NCI-H2107 treated with DMSO at 0.1 percent for 48 hours (cell line): ENCODE data around the gene MRNIP.
"Not testable (repeated sequence)": the region's sequence is repeated elsewhere in the genome, so short reads cannot be mapped to it uniquely, and the experiment has no call there.

ENCODE experiments used
- DNase-seq: peaks from one replicate; lab custom pipeline; 2025; ENCODE audit not compliant: unreplicated experiment; lab: John Stamatoyannopoulos, UW

Gene MRNIP

DNA sequence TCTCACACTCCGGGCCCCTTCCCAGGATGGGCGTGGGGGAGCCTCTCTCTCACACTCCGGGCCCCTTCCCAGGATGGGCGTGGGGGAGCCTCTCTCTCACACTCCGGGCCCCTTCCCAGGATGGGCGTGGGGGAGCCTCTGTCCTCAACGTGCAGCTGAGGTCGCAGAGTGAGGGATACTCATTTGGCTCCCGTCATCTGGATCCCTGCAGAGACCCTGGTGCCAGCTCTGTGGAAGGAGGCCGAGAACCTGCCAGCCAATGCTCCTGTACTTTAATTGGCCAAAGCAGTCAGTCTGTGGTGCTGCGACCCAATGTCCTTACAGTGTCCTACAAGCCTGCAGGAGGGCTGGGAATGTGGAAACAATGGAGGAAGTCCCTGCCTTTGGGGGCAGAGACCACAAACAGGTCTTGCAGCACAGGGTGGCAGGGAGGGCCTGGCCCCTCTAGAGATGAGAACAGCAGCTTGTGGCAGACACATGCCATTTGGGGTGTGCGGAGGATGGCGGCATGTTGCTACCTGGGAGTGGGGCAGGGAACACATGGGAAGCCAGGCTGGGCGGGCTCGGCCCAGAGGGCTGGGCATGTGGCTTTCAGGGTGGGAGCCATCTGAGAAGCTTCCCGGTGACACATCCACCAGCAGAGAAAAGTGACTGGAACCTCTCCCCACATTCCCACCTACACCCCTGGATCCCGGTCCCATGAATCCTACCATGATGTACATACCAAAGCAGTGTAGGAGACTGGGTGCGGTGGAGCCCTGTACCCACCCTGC lies 13.6 kb upstream of the MRNIP start:
- DNase-seq, result no peak

DNA sequence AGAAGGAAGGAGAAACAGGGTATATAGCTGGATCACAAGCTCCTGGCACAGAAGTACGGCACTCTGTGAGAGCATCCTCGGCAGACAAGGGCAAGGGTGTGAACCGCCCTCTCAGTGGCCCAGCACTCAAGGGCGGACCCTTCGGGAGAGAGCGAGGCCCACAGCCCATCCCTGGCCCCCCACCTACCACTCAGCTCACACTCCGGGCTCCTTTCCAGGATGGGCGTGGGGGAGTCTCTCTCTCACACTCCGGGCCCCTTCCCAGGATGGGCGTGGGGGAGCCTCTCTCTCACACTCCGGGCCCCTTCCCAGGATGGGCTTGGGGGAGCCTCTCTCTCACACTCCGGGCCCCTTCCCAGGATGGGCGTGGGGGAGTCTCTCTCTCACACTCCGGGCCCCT lies 12.9 kb upstream of the MRNIP start:
- not testable (repeated sequence) for DNase-seq

DNA sequence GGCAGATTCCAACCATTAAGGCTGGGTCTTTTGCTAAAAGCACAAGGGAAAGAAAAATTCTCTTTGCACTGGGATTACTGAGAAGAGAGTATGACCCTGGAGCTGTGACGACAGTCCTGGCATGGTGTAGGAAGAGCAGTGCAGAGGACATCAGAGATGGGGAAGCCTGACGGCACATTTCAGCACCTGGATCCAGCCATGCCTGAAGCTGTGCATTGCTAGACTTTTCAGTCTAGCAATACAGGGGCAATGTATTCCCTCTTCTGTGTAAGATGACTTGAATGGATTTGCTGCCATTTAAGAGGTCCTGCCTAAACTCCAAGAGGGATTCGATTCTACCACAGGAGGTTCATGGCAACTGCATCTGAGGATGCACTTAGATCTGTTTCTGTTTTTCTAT lies 12.3 kb upstream of the MRNIP start:
- DNase-seq, result no peak

DNA sequence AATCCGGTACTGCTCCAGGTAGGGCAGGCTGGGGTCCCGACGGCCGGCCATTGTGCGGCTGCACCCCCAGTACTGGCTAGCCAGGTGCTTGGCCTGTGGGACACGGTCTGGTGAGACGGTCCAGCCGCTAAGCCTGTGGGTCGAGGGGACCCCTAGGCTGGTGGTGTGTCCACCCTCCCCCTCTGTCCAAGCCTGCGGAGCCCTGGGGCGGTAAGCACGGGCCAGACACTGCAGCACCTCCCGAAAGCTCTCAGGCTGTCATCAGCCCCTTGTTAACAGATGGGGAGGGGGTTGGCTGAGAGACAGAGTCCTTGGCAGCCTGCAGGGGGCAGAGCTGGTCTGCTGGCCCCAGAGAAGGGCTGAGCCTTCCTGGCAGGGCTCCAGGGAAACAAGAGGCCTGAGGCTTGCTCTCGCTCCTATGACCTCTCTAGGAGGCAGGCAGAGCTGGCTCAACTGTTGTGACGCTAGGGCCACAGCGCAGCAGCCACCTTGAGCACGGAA lies 11.8 kb upstream of the MRNIP start:
- DNase-seq, result no peak

DNA sequence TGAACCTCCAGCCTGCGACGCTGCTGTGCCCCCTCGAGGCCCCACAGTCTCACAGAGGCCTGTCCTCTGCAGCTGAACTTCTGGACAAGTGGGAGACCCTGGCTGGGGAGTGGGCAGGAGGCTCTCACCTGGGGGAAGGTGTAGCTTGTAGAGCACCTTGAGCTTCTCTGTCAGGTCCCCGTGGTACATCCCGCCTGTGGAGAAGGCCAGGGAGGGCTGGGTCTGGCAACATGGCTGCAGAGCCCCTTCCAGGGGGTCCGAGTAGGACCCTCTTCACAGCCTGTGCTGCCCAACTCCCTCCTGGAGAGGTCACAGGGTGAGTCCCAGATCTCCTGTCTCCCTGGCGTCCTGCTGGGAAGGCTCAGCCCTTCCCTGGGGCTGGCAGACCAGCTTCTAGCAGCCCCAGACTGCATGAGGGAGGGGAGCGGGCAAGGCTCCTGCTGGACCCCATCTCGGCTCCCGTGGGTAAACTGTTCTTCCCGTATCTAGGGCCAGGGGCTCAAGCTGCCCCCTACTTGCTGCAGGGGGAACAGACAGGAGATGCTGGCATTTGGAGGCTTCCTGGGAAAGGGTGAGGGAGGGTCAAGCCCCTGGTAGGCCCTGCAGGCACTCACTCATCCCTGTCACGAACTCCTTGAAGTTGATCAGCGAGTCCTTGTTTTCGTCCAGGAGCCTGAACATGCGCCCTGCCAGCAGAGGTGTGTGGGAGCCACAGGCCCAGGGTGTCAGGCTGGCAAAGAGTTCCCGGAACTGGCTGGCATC lies 11.2 kb upstream of the MRNIP start:
- no peak for DNase-seq

GRCh38 chr5:179869101-179869500 lies 10.5 kb upstream of the MRNIP start:
- no peak for DNase-seq

DNA sequence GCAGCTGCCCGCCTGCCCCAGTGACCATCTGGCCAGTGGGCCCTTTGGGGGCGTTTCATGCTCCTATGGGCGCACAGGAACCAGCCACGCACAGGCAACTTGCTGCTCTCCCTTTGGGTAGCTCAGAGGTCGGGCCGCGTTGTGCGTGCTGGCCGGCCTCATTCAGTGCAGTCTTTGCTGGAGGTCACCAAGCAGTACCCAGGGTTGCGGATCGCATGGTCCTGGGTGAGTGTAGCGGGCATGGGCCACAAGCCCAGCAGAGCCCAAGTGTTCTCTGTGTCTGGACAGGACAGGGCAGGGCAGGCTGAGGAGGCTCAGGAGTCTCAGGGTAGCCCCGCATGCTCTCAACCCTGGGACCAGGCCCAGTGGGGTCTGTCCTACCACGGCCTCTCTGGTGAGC lies 9.9 kb upstream of the MRNIP start:
- no peak for DNase-seq

DNA sequence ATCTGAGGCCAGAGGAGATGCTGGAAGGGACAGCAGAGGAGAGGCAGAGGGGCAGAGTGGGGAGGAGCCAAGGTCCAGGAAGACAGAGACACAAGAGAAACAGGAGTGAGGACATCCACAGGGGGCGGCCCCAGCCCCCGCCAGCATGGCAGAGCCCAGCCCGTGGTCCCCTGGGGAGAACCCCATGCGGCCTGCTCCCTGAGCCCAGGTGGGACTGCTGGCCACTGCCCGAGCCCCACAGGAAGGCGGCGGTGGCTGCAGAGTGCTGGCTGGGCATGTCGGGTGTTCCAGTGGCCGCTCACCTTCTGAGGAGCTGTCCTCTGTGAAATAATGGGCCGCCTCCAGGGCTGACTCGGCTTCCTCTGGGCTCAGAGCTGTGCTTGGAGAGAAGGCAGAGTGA lies 8.9 kb upstream of the MRNIP start:
- DNase-seq, result no peak

- no peak for DNase-seq
These were observed 8.5 kb upstream of the MRNIP start for GRCh38 chr5:179867079-179867465.

- no peak for DNase-seq
These were observed 7.8 kb upstream of the MRNIP start for GRCh38 chr5:179866241-179867078.

DNA sequence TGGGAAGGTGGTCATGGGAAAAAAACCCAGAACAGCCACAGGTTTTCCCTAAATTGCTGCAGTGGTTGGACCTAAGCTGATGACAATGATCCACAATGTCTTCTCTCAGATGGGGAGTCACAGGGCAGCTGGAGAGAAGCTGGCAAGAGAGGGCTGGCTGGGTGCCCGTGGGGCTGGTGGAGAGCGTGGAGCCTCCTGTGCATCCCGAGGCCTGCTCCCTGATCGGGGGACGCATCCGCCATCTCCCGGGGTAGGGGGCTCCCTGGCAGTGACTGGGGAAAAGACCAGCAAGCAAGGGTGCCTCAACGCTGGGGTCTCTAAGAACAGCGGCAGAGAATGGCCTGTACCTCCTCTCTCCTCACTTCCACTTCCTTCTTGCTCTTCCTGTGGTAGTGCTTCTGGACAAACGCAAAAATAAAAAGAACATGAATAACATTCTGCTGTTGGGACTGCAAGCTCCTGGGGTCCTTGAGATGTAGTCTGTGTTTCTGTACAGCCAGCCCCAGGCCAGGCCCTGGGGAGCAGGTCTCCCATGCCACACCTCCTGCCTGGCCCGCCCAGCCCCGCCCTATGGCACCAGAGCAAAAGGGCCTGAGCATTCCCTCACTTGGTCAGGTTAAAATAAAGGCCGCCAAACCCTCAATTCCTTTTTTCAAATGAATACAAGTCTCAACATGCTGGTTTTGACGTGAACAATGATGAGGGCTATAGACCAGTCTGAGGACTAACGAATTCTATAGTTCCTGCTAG lies 7.0 kb upstream of the MRNIP start:
- DNase-seq, result no peak

DNA sequence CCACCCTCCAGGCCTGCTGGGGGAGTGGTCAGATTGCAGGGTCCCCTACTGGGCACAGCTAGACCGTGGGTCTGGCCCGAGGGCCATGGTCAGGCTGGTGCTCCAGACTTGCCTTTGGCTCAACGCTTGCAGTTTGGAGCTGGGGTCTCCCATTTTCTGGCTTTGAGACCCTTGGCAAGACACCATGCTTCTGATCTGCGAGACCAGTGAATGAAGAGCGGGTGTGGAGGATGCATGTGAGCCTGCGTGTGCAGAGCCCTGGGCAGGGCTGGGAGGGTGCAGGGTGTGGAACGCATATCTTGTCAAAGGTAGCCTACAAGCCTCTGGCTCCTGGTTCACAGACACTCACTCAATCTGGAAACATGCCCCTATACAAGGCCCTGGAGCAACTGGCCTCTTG lies 6.1 kb upstream of the MRNIP start:
- DNase-seq, result no peak

DNA sequence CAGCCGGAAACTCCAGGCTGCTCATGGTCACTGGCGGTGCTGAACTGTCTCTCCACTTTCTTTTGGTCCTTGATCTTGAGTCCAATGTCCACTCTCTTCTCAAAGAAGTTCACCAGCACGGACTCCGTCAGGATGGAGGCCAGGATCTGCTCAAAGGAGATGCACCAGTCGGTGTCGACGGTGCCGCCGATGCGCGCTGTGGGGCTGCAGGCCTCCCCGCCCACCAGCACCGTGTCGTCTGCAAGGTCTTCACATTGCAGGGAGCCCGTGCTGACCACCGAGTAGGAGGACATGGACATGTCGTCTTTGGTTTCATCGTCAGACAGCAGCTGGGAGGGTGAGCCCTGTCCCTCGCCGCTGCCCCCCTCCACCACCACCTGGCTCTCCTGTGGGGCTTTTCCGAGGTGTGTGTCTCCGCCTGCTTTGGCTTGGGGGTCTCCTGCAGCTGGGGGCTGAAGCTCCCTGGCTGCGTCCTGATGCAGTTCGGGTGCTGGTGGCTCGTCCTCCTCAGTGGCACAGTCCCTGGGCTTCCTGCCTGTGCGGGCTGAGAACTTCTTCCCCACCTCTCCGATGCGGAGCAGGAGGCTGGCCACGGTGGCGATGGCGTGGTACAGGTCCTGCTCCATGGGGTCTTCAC lies 5.0 kb upstream of the MRNIP start:
- DNase-seq, result no peak

DNA sequence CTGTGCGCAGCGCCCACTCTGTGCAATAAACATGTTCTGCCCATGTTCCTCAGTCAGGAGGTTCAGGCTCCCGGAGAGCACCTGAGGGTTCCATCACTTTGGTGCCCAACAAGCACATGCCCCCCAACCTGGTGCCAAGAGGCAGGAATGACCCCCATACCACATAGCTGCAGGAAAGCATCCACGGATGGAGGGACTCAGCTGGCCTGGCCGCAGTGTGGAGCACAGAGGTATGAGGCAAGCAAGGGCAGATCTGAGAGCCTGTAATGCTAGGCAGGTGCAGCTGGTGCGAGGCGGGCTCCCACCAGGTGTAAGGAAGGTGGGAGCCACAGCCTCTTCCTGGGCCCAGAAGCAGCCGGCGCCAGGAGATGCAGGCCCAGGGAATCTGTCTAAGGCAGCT lies 4.3 kb upstream of the MRNIP start:
- no peak for DNase-seq

DNA sequence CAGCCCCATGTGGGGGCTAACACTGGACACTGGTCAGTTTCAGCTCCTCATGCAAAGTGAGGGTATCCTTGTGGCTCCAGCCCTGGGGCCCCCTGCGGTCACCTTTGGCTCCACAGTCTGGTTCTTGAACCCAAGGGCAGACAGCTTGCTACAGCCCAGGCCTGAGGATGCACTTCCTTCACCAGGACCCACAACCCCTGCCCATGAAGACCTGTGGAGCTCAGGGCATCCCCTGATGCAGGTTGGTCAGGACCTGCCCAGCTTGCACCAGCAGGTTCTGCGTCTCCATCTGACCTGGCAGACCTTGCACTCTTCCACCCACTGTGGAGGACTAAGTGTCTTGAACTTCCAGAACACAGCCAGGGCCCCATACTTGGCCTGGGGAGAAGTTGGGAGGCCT lies 3.7 kb upstream of the MRNIP start:
- DNase-seq, result no peak

- no peak for DNase-seq
These were observed 1.7 kb upstream of the MRNIP start for GRCh38 chr5:179860301-179860700.

DNA sequence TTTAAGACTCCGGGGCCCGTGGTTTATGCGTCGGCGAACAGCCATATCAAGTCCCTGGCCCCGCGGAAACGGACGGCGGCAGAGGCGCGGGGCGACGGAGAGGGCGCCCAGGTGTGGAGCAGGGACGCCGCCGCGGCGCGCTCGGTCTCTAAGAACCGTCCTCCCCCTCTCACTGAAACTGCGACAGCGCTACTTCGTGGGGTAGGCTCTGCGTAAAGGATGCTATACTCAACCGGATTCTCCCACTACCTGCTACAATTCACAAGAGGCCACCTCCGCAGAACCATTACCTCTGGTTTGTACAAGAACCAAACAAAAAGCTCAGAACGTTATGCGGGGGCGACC lies 404 bp downstream of the MRNIP start:
- no peak for DNase-seq

DNA sequence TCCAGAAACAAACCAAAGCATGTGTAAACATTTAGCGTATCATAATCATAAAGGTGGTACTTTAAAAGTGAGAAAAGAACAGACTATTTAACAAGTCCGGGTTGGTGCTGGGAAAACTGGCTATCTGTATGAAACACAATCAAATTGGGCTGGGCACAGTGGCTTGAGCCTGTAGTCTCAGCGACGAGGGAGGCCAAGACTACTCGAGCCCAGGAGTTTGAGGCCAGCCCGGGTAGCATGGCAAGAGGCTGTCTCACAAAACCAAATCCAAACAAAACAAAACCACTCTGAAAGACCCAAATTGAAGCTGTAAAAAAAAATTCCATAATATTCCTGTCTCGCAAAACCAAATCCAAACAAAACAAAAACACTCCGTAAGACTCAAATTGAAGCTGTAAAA lies 4.3 kb downstream of the MRNIP start:
- DNase-seq, result no peak

GRCh38 chr5:179852993-179853547 lies 5.5 kb downstream of the MRNIP start:
- DNase-seq, result no peak

DNA sequence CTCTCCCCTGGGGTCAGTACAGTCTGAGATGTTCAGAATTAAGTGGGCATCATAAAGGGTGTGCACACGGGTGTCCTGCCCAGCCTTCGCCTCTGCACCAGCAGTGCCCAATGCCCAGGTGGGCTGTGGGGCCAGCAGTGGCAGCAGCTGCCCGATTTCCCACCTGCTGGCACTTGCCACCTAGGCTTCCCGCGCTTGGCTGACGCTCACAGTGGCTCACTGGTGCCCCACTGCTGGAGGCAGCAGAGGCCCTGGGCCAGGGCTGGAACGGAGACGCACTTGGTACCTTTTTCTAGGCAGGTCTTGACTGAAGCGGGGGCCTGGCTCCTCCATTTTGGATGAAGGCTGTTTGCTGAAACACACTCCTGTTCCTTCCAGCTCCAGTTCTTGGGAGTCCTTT lies 17.0 kb downstream of the MRNIP start:
- no peak for DNase-seq
